ENCODE data around the gene TMEM63C.

TMEM63C gene

GRCh38 chr14:77249286-77249685, 67.7 kb downstream of the TMEM63C start:
- Histone ChIP-seq H3K4me3 (ENCODE audit: low read depth in 1 of 2, low read length in 1 of 2) (no peak overlapping the region), H3K4me1 (ENCODE audit: control insufficient read depth in 1 of 2, insufficient read depth in 1 of 2, low read depth in 1 of 2, low read length in 1 of 2) (no peaks in the 10 kb centered on the region), H3K27me3 (no peaks in the 10 kb centered on the region), H3K27ac (no peak overlapping the region), H3K9me3 (no peaks in the 10 kb centered on the region), H3K36me3 (no peaks in the 10 kb centered on the region)
- no peak for TF ChIP-seq CTCF (IDR thresholded peaks at IDR 0.05)

- Histone ChIP-seq H3K27ac (no peak overlapping the region), H3K36me3 (no peaks in the 10 kb centered on the region), H3K27me3 (no peaks in the 10 kb centered on the region), H3K9me3 (no peaks in the 10 kb centered on the region), H3K4me1 (ENCODE audit: control insufficient read depth in 1 of 2, insufficient read depth in 1 of 2, low read depth in 1 of 2, low read length in 1 of 2) (no peaks in the 10 kb centered on the region), H3K4me3 (ENCODE audit: low read depth in 1 of 2, low read length in 1 of 2) (no peak overlapping the region)
- no peak for TF ChIP-seq CTCF (IDR thresholded peaks at IDR 0.05)
Measured at GRCh38 chr14:77250927-77251326, 69.3 kb downstream of the TMEM63C start.

GRCh38 chr14:77251870-77252269, 70.3 kb downstream of the TMEM63C start:
- H3K36me3 ChIP-seq = no peaks in the 10 kb centered on the region
- TF ChIP-seq CTCF (IDR thresholded peaks at IDR 0.05) = no peak
- no peak overlapping the region for H3K27ac ChIP-seq
- H3K4me3 ChIP-seq (ENCODE audit: low read depth in 1 of 2, low read length in 1 of 2) = no peak overlapping the region
- no peaks in the 10 kb centered on the region for H3K27me3 ChIP-seq
- no peaks in the 10 kb centered on the region for H3K9me3 ChIP-seq
- H3K4me1 ChIP-seq (ENCODE audit: control insufficient read depth in 1 of 2, insufficient read depth in 1 of 2, low read depth in 1 of 2, low read length in 1 of 2) = no peaks in the 10 kb centered on the region

- Histone ChIP-seq H3K36me3 (no peaks in the 10 kb centered on the region), H3K27ac (no peak overlapping the region), H3K4me3 (ENCODE audit: low read depth in 1 of 2, low read length in 1 of 2) (no peak overlapping the region), H3K4me1 (ENCODE audit: control insufficient read depth in 1 of 2, insufficient read depth in 1 of 2, low read depth in 1 of 2, low read length in 1 of 2) (no peaks in the 10 kb centered on the region), H3K9me3 (no peaks in the 10 kb centered on the region), H3K27me3 (no peaks in the 10 kb centered on the region)
- TF ChIP-seq CTCF (IDR thresholded peaks at IDR 0.05) = no peak
Measured at GRCh38 chr14:77253333-77254190, 72.0 kb downstream of the TMEM63C start.

- Histone ChIP-seq H3K27me3 (peaks cover 4% of the 10 kb centered on the region), H3K4me3 (ENCODE audit: low read depth in 1 of 2, low read length in 1 of 2) (no peak overlapping the region), H3K4me1 (ENCODE audit: control insufficient read depth in 1 of 2, insufficient read depth in 1 of 2, low read depth in 1 of 2, low read length in 1 of 2) (no peaks in the 10 kb centered on the region), H3K27ac (no peak overlapping the region), H3K9me3 (no peaks in the 10 kb centered on the region), H3K36me3 (no peaks in the 10 kb centered on the region)
- TF ChIP-seq CTCF (IDR thresholded peaks at IDR 0.05) = no peak
Measured at GRCh38 chr14:77256694-77257093, 75.1 kb downstream of the TMEM63C start.
